Stimulated activated CD4-positive, alpha-beta T cell treated with anti-CD3 and anti-CD28 coated beads, TNF-alpha, amount 100 ng/mL, for 24 hours (primary cell): Measurements from ENCODE around the gene MYH7B.

Experiments used
- DNase-seq, 3 experiments: peaks; one replicate each; pipeline ENCODE4 v3.0.0-alpha.2; 2020; ENCODE audit warnings: low read depth in 3 of 3

MYH7B gene

DNA sequence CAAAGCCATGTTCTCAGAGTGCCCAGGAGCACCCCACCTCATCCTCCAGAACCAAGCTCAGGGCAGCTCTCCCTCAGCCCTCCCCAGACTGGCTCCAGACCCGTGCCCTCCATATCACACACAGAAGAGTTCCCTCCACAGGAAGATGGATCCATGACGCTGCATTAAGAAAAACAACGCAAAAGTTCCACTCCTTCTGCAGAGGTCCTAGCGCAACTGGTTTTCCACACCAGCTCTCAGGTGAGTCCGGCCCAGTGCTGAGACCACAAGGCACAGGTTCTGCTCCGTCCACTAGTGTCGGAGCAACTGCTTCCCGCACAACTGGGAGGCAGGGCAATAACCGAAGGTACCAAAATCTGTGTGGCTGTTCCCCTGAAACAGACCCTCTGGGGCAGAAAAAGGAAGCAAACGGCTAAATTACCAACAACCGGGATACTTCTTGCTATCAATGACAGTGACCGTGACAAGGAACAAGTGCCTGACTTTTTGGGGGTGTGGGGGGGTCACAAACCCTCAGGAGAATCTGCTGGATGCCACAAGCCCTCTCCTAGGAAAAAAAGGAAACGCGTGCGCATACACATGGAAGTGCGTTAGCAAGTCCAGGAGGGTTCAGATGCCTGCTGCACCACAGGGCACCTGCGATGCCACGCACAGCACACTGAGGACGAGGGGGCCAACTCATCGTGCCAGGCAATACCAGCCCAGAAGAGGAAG is 49.2 kb downstream of the MYH7B start:
- DNase-seq = no peak
